Spleen (tissue), 7 donors: ENCODE data around the gene BABAM2.

Experiments
- POLR2A ChIP-seq, 3 donors: fragments of 450-650 bp; IDR thresholded peaks; one replicate each; pipeline ENCODE4 v1.5.1; 2017; ENCODE audit warnings: antibody characterized with exemption in 3 of 3, mild to moderate bottlenecking in 1 of 3
- TF ChIP-seq, protein P1 (sequence below), 11 experiments: fragments of 200-600 bp in 7 of 11; fragments of 450-650 bp in 4 of 11; sonication (generic) in 4 of 11; IDR thresholded peaks in 8 of 11; conservative IDR thresholded peaks in 3 of 11; 1 replicate in 7 of 11; 2 replicates in 4 of 11; pipeline versions ENCODE4 v1.4.0 to v1.8.0; 2016 to 2021; ENCODE audit warnings: antibody characterized with exemption in 11 of 11, inconsistent platforms in 4 of 11, mild to moderate bottlenecking in 1 of 11
- donor health status: DM: no; HTN: no; CAD: no; lungs with moderate emphysema.
- donor health status: DM: no; HTN: no; CAD: no.
- donor health status: DM: no; HTN: no; CAD: no.

DNA sequence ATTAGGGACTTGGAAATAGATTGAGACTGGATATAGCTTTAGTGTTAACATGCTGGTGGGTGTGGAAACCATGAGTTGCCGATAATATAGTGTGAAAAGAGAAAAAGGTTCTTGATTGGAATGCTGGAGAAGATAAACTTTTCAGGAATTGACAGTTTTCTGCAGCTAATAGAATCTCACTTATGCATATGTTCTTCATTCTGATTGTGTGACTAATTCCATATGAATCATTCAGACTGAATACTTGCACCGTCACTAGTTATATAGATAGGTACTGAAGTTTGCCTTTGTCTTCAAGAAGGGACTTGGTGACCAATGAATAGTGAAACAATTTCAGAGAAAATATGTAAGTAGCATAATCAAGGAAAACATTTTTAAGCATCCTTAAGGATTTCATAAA, 276.4 kb downstream of the BABAM2 start:
- TF ChIP-seq, protein P1, sequence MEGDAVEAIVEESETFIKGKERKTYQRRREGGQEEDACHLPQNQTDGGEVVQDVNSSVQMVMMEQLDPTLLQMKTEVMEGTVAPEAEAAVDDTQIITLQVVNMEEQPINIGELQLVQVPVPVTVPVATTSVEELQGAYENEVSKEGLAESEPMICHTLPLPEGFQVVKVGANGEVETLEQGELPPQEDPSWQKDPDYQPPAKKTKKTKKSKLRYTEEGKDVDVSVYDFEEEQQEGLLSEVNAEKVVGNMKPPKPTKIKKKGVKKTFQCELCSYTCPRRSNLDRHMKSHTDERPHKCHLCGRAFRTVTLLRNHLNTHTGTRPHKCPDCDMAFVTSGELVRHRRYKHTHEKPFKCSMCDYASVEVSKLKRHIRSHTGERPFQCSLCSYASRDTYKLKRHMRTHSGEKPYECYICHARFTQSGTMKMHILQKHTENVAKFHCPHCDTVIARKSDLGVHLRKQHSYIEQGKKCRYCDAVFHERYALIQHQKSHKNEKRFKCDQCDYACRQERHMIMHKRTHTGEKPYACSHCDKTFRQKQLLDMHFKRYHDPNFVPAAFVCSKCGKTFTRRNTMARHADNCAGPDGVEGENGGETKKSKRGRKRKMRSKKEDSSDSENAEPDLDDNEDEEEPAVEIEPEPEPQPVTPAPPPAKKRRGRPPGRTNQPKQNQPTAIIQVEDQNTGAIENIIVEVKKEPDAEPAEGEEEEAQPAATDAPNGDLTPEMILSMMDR (IDR thresholded peaks at IDR 0.05 in 8 of 11, conservative IDR thresholded peaks at IDR 0.05 in 3 of 11) = no peak
- TF ChIP-seq POLR2A (IDR thresholded peaks at IDR 0.05) = no peak
